Caco-2 (cell line): ENCODE data around the gene TNFSF13B. TPM values are rescaled to one million over a fixed set of nuclear protein-coding genes. Genes with fewer than 3 reads are reported as not detected.

Experiments
- BruUV-seq: library from RNA; stranded (reverse); fragments of 400-500 nt; replicated peaks from 2 replicates; lab custom pipeline; 2021; lab: Mats Ljungman, UMichigan
- CTCF ChIA-PET: fragments of 300-600 bp; sonication (Branson Sonifier 250); formaldehyde crosslinking; loops from one replicate; lab custom pipeline; 2022; ENCODE audit warnings: antibody characterized with exemption; lab: Charles Lee
- POLR2A ChIA-PET: fragments of 300-600 bp; sonication (Branson Sonifier 250); formaldehyde crosslinking; loops from one replicate; lab custom pipeline; 2022; ENCODE audit warnings: antibody characterized with exemption; lab: Charles Lee
- DNase-seq, 2 experiments: peaks; one replicate each; pipeline versions ENCODE4 v3.0.0 to v3.0.0-alpha.2; 2020 to 2022
- H3K27me3 ChIP-seq: replicated peaks from 2 replicates; pipeline ENCODE4 v1.6.0; 2011; ENCODE audit warnings: low read length; ENCODE audit not compliant: control insufficient read depth, insufficient read depth
- H3K36me3 ChIP-seq: 2 replicates; pipeline ENCODE4 v1.5.1; 2011; ENCODE audit warnings: low read length; ENCODE audit not compliant: control insufficient read depth, insufficient read depth
- H3K4me1 ChIP-seq: fragments of 250-450 bp; sonication (Bioruptor Pico); 2 replicates; pipeline ENCODE4 v1.5.1; 2020; ENCODE audit warnings: mild to moderate bottlenecking
- H3K4me3 ChIP-seq: 2 replicates; pipeline ENCODE4 v1.5.1; 2011; ENCODE audit warnings: low read depth, mild to moderate bottlenecking, control low read depth, low read length
- H3K9me3 ChIP-seq: fragments of 250-450 bp; sonication (Bioruptor Pico); 2 replicates; pipeline ENCODE4 v1.5.1; 2020; ENCODE audit warnings: mild to moderate bottlenecking, moderate library complexity
- H3K27ac Mint-ChIP-seq: one replicate; pipeline ENCODE4 v1.8.0; 2022; ENCODE audit warnings: mixed read lengths; ENCODE audit not compliant: unreplicated experiment
- H3K27me3 Mint-ChIP-seq: one replicate; pipeline ENCODE4 v1.8.0; 2022; ENCODE audit warnings: mixed read lengths; ENCODE audit not compliant: insufficient read depth, unreplicated experiment
- H3K36me3 Mint-ChIP-seq: one replicate; pipeline ENCODE4 v1.8.0; 2022; ENCODE audit warnings: mild to moderate bottlenecking, mixed read lengths; ENCODE audit not compliant: insufficient read depth, unreplicated experiment
- H3K4me1 Mint-ChIP-seq: one replicate; pipeline ENCODE4 v1.8.0; 2022; ENCODE audit warnings: low read depth, mixed read lengths; ENCODE audit not compliant: unreplicated experiment
- H3K4me3 Mint-ChIP-seq: one replicate; pipeline ENCODE4 v1.8.0; 2022; ENCODE audit warnings: mild to moderate bottlenecking, moderate library complexity, mixed read lengths; ENCODE audit not compliant: unreplicated experiment
- H3K9me3 Mint-ChIP-seq: one replicate; pipeline ENCODE4 v1.8.0; 2022; ENCODE audit warnings: mixed read lengths; ENCODE audit not compliant: unreplicated experiment
- CTCF ChIP-seq, 2 experiments: fragments of 200-600 bp in 1 of 2; IDR thresholded peaks; 1 replicate in 1 of 2; 2 replicates in 1 of 2; pipeline versions ENCODE4 v1.5.1 to v1.8.0; 2011 to 2022; ENCODE audit warnings: antibody characterized with exemption in 1 of 2, control low read depth in 1 of 2, inconsistent platforms in 1 of 2, low read depth in 1 of 2, low read length in 1 of 2, mild to moderate bottlenecking in 1 of 2, moderate library complexity in 1 of 2; ENCODE audit not compliant: insufficient read depth in 1 of 2, severe bottlenecking in 1 of 2, unreplicated experiment in 1 of 2
- intact Hi-C: fragments of 100-400 bp; cut with micrococcal nuclease; formaldehyde crosslinking; loops from one replicate; pipeline ENCODE4 v1.10.0; 2022; ENCODE audit not compliant: unreplicated experiment
- total RNA-seq: library from RNA; stranded (reverse); gene quantifications from 2 replicates; pipeline ENCODE4 v1.2.3, GENCODE V29; 2022

TNFSF13B gene
- total RNA-seq, 1 experiment from 2014 or later = 0.41 TPM

DNA sequence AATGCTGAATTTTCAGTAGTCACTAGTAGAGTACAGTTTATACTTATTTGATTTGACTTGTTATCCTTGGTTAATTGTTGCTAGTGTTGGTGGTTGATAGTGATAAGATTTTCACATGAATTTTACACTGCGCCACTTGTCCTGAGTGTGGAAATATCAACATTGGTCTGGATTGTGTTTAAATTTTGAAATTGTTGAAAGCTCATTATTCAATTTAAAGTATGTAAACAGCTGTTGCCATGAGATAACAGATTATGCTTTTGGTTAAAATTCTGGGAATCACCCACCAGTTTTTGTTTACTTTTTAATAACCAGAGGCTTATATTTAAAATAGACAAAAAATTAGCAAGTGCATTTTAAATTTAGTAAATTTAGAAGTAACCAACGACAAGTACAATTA is 12.3 kb upstream of the TNFSF13B start:
- no peaks in the 10 kb centered on the region for H3K27me3 ChIP-seq
- intact Hi-C loops = no loop called here
- no peak overlapping the region for H3K27ac Mint-ChIP-seq
- H3K4me1 ChIP-seq = no peaks in the 10 kb centered on the region
- no peaks in the 10 kb centered on the region for H3K9me3 ChIP-seq
- DNase-seq = no peak
- no peak for TF ChIP-seq CTCF (IDR thresholded peaks at IDR 0.05; ENCODE audit: insufficient read depth in 1 of 2, low read depth in 1 of 2, low read length in 1 of 2, severe bottlenecking in 1 of 2, unreplicated experiment in 1 of 2)
- BruUV-seq = no TSS peak
- no peaks in the 10 kb centered on the region for H3K9me3 Mint-ChIP-seq
- no peak overlapping the region for H3K4me3 Mint-ChIP-seq
- ChIA-PET CTCF (no interaction called here), POLR2A (no interaction called here)
- no peaks in the 10 kb centered on the region for H3K4me1 Mint-ChIP-seq
- no peaks in the 10 kb centered on the region for H3K36me3 ChIP-seq
- H3K36me3 Mint-ChIP-seq = peaks cover 6% of the 10 kb centered on the region
- no peak overlapping the region for H3K4me3 ChIP-seq
- H3K27me3 Mint-ChIP-seq = no peaks in the 10 kb centered on the region

DNA sequence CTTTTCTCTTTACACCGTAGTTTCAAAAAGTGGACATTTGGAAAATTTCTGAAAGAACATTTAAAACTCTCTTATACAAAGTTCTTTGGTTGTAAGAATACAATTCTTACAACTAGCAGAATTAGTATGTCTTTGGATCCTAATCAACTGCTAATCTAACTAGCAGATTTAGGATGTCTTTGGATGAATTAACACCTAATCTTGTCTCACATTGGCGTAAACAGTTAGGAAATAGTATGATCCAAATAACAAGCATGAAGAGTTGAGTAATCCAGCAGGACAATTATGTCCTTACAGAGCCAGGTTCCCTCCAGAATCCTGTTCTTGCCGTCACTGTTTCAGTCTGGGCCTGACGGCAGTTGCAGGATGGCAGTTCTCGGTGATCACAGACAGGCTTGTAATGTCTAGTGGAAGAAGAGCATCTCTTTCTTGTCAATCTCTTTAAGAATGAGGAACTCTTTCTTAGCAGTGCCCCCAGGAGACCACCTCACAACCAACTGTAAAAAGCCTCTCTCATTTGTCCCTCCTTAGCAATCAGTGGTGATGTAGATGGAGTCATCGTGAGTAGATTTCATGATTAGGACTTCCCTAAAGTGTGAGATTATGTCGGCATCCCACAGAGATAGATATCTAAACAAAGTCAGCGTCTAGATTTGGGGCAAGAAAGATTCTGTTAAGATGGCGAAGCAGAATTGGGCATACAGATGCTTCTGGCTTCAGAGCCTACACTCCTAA is 5.7 kb upstream of the TNFSF13B start:
- DNase-seq = no peak
- Mint-ChIP-seq H3K27ac (no peak overlapping the region), H3K27me3 (no peaks in the 10 kb centered on the region), H3K4me1 (no peaks in the 10 kb centered on the region), H3K36me3 (no peaks in the 10 kb centered on the region), H3K9me3 (no peaks in the 10 kb centered on the region), H3K4me3 (no peak overlapping the region)
- Histone ChIP-seq H3K4me3 (no peak overlapping the region), H3K9me3 (no peaks in the 10 kb centered on the region), H3K36me3 (no peaks in the 10 kb centered on the region), H3K27me3 (no peaks in the 10 kb centered on the region), H3K4me1 (no peaks in the 10 kb centered on the region)
- intact Hi-C loops = no loop called here
- ChIA-PET POLR2A (no interaction called here), CTCF (no interaction called here)
- no TSS peak for BruUV-seq
- TF ChIP-seq CTCF (IDR thresholded peaks at IDR 0.05; ENCODE audit: insufficient read depth in 1 of 2, low read depth in 1 of 2, low read length in 1 of 2, severe bottlenecking in 1 of 2, unreplicated experiment in 1 of 2) = no peak

DNA sequence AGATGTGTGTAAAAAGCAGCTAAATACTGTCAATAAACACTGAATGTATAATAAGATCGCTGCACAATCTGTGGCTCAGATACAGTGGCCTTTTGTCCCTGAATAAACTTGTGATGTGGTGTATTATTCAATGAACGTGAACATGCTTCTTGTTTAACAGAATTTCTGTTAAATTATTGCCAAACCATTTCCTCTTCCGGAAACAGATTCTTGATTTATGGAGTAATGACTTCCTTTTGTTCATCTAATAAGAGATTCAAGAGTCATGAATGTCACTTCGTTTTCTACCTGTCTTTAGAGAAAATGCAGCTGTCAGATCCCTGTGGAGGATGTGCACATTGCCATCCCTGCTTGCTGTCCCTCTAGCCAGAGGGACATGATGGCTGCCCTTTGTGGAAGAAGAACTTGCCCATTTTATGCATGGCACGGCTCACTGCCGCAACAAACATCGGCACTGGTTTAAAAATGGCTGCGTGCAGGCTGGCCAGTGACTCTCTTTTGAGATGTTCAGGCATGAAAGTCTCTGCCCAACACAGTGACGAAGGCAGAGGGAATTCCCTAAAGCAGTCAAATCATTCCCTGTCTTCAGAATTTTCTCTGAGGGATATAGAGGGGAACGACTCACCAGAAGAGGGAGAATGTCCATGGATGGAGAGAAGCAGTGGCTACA is 3.1 kb upstream of the TNFSF13B start:
- Mint-ChIP-seq H3K27ac (no peak overlapping the region), H3K9me3 (no peaks in the 10 kb centered on the region), H3K27me3 (no peaks in the 10 kb centered on the region), H3K36me3 (no peaks in the 10 kb centered on the region), H3K4me3 (no peak overlapping the region), H3K4me1 (no peaks in the 10 kb centered on the region)
- intact Hi-C loops = no loop called here
- DNase-seq = no peak
- Histone ChIP-seq H3K36me3 (no peaks in the 10 kb centered on the region), H3K4me1 (no peaks in the 10 kb centered on the region), H3K27me3 (no peaks in the 10 kb centered on the region), H3K4me3 (no peak overlapping the region), H3K9me3 (no peaks in the 10 kb centered on the region)
- no peak for TF ChIP-seq CTCF (IDR thresholded peaks at IDR 0.05; ENCODE audit: insufficient read depth in 1 of 2, low read depth in 1 of 2, low read length in 1 of 2, severe bottlenecking in 1 of 2, unreplicated experiment in 1 of 2)
- POLR2A ChIA-PET = no interaction called here
- no TSS peak for BruUV-seq
- CTCF ChIA-PET = no interaction called here
